ENCODE data around the gene CHPT1. TPM values are rescaled to one million over a fixed set of nuclear protein-coding genes. Genes with fewer than 3 reads are reported as not detected.
A peak's percentile ranks its signal among the peaks of the same experiment; 100 is the strongest.

Gene CHPT1
- total and polyA plus RNA-seq, 10 donors, result 26.8 to 115 (median 45.3) TPM

GRCh38 chr12:101777978-101778377 lies 80.5 kb downstream of the CHPT1 start:
- peaks cover 0 to 63% (median 2%) of the 10 kb centered on the region in 6 donors for H3K36me3 ChIP-seq
- no peak overlapping the region for H3K4me3 ChIP-seq
- H3K9me3 ChIP-seq, result no peaks in the 10 kb centered on the region
- WGBS, 5 donors, result 68 to 83% (median 73%) methylated on average over 4 of the region's 4 CpGs
- peaks cover 0 to 49% (median 11%) of the 10 kb centered on the region in 6 donors for H3K4me1 ChIP-seq
- no peaks in the 10 kb centered on the region for H3K27me3 ChIP-seq (replicated peaks in 1 of 7)
- H3K27ac ChIP-seq, result peak overlapping the region in 4 of 8 donors; percentile 41 to 69 (median 60)
- no peak for TF ChIP-seq POLR2A (IDR thresholded peaks at IDR 0.05)
- no peak for TF ChIP-seq CTCF (IDR thresholded peaks at IDR 0.05 in 8 of 11, conservative IDR thresholded peaks at IDR 0.05 in 3 of 11)
- TF ChIP-seq POLR2AphosphoS5 (IDR thresholded peaks at IDR 0.05), result no peak
- no peak for DNase-seq
- intact Hi-C loops (cut with DNase I; ENCODE audit: low total_unique reads), result loop anchor here (5.0 kb wide), 1 partner anchor 49 kb away; no protein-coding TSS in a partner anchor

Small RNA genes within 50 kb of the gene (small RNA-seq; reads per million reads assigned to genes)
- gene RNU6-101P (0 reads per million in 4 donors), gene RNY1P16 (0 reads per million in 4 donors)

Other genes starting within 250 kb of the CHPT1 start
- 100 to 1,000 TPM in 4 of 7 donors, 10 to 100 TPM in 3; 64.5 to 172 (median 102) TPM for gene SPIC, start 222.3 kb upstream of the CHPT1 start, total RNA-seq
- gene SPIC, start 222.3 kb upstream of the CHPT1 start, polyA plus RNA-seq, result 10 to 100 TPM in 2 of 3 donors, 1 to 10 TPM in 1; 6.7 to 35.7 (median 11.6) TPM
- 1 to 10 TPM in 1 of 7 donors, under 1 TPM in 2, not detected in 4; 0.27 to 2.7 (median 0.92) TPM for gene MYBPC1, start 102.7 kb upstream of the CHPT1 start, total RNA-seq
- gene MYBPC1, start 102.7 kb upstream of the CHPT1 start, polyA plus RNA-seq, result under 1 TPM; 0.06 to 0.77 (median 0.54) TPM
- gene SYCP3, start 41.8 kb downstream of the CHPT1 start, total RNA-seq, result 1 to 10 TPM in 2 of 7 donors, under 1 TPM in 5; 0.23 to 3.5 (median 0.39) TPM
- under 1 TPM; 0.23 to 0.64 (median 0.48) TPM for gene SYCP3, start 41.8 kb downstream of the CHPT1 start, polyA plus RNA-seq
- gene GNPTAB, start 133.3 kb downstream of the CHPT1 start, total RNA-seq, result 10 to 100 TPM; 40.3 to 90.8 (median 49.9) TPM
- 10 to 100 TPM in 2 of 3 donors, 1 to 10 TPM in 1; 9.3 to 14.3 (median 12.6) TPM for gene GNPTAB, start 133.3 kb downstream of the CHPT1 start, polyA plus RNA-seq
- 10 to 100 TPM; 12.4 to 43.1 (median 19.6) TPM for gene DRAM1, start 179.9 kb downstream of the CHPT1 start, total RNA-seq
- gene DRAM1, start 179.9 kb downstream of the CHPT1 start, polyA plus RNA-seq, result 10 to 100 TPM in 2 of 3 donors, 1 to 10 TPM in 1; 8.4 to 15.5 (median 10.8) TPM

All from spleen (tissue), 11 donors.